ENCODE measurements around the gene ETNK2. TPM values are rescaled to one million over a fixed set of nuclear protein-coding genes. Genes with fewer than 3 reads are reported as not detected.

ETNK2 gene, protein sequence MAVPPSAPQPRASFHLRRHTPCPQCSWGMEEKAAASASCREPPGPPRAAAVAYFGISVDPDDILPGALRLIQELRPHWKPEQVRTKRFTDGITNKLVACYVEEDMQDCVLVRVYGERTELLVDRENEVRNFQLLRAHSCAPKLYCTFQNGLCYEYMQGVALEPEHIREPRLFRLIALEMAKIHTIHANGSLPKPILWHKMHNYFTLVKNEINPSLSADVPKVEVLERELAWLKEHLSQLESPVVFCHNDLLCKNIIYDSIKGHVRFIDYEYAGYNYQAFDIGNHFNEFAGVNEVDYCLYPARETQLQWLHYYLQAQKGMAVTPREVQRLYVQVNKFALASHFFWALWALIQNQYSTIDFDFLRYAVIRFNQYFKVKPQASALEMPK
- 3.1 and 3.4 TPM in 2 replicates for total RNA-seq

DNA sequence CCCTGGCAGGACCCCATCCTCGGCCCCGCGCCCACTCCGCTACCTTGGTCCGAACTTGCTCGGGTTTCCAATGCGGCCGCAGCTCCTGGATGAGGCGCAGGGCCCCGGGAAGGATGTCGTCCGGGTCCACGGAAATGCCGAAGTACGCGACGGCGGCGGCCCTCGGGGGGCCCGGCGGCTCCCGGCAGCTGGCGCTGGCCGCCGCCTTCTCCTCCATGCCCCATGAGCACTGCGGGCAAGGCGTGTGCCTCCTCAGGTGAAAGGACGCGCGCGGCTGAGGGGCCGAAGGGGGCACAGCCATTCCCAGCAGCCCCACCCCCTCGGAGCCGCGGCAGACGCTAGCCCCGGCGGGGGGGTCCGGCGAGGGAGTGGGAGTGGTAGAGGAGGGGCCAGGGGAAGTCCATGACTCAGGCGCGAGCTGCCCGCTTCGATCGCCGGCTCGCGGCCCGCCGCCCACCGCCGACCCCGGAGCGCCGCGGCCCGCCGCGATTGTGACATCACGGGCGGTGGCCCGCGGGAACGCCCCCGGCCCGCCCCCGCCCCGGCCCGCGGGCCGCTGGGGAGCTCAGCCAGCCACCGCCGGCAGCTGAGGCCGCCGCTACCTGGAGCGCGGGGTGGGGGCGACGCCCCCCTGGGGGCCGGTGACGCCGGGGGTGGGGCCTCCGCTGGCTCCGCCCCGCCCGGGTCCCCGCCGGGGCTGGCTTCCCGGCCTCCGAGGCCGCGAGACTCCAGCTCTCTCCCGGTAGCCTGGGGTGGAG lies at the start of gene ETNK2:
Gene ETNK2 (minus strand): TSS at position 493 of the 758 bp plus-strand sequence. CDS start 192 bp downstream, at position 301.

DNA sequence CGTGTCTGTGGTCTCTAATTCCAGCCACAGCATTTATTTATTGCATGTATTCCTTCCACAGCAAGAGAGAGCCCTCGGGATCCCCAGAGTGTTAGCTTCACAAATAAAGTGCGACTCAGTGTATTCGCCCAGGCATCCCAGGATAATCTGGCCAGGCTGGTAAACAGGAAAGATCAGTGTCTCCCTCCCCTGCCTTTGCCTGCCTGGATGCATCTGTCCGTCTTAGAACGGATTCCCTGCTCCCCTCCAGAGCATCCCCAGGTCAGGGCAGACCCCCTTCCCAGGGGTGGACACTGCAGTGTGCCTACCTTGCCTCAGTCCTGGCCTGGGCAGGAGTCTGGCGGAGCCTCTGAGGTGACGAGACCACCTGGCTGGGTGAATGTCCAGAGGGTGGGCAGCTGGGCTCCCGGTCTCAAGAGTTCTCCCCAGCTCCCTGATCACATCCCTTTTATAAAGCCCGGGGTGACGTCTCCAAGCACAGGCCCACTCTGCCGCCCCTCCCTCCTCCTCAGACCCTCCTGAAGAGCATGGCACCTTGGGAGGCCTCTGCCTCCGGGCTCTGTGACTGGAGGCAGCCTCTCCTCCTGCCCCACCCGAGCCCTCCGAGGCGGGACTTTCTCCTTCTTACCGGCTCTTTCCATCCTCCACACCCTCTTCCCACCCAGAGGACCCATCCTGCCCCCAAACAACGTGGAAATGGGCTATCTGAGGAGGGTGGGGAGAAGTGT lies 44.4 kb upstream of the ETNK2 start, which contains the start of gene KISS1:
Gene KISS1 (minus strand): TSS at position 424 of the 728 bp plus-strand sequence. CDS start 3,615 bp downstream, outside the sequence.

DNA sequence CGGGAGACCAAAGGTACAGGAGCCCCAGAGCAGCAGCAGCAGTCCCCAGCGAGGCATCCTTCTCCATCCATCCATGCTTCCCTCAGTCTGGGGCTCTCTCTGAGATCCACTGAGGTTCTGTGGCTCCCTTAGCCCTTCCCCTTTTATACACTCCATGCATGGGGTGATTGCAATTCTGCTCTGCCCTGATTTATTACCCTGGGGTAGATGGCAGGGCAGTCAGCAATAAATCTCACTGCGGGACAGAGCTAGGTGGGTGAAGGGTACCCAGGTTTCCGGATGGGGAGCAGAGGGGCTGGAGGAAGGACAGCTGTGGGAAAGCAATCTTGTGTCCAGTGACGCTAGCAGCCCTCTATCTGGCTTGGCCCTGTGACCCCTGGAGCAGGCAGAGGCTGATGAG lies 14.4 kb upstream of the ETNK2 start, which contains the start of gene REN:
Gene REN (minus strand): TSS at position 119 of the 400 bp plus-strand sequence. CDS start 44 bp downstream, at position 75.

Other genes starting within 250 kb of the ETNK2 start
- gene SOX13, start 78.9 kb downstream of the ETNK2 start, total RNA-seq: 4.6 and 5.4 TPM in 2 replicates
- 0.29 and 0.66 TPM in 2 replicates for gene REN, start 14.3 kb upstream of the ETNK2 start, total RNA-seq
- not detected in 2 replicates for gene KISS1, start 44.4 kb upstream of the ETNK2 start, total RNA-seq
- gene GOLT1A, start 61.9 kb upstream of the ETNK2 start, total RNA-seq: not detected in 2 replicates
- 0.44 and 0.57 TPM in 2 replicates for gene PLEKHA6, start 207.9 kb upstream of the ETNK2 start, total RNA-seq

All from placental pericyte (primary cell).